ENCODE data around the gene SNRPB. TPM values are rescaled to one million over a fixed set of nuclear protein-coding genes. Genes with fewer than 3 reads are reported as not detected.
"Not testable (repeated sequence)": the region's sequence is repeated elsewhere in the genome, so short reads cannot be mapped to it uniquely, and the experiment has no call there.

Gene SNRPB
- total RNA-seq = 182 TPM

GRCh38 chr20:2470423-2471193 lies at the start of gene SNRPB:
SNRPB (minus strand) TSS chr20:2470789; CDS start chr20:2470690, 99 bp downstream.
- DNase-seq (ENCODE audit: low read depth in 2 of 3, low spot score in 2 of 3) = peak; percentile 87 to 99 (median 99)

GRCh38 chr20:2519115-2519809 lies 48.7 kb upstream of the SNRPB start:
- no peak for DNase-seq (ENCODE audit: low read depth in 2 of 3, low spot score in 2 of 3)

- DNase-seq (ENCODE audit: low read depth in 2 of 3, low spot score in 2 of 3) = no peak
These were observed 48.0 kb upstream of the SNRPB start for GRCh38 chr20:2518558-2518957.

GRCh38 chr20:2518096-2518495 lies 47.5 kb upstream of the SNRPB start:
- no peak for DNase-seq (ENCODE audit: low read depth in 2 of 3, low spot score in 2 of 3)

GRCh38 chr20:2516399-2516798 lies 45.8 kb upstream of the SNRPB start:
- no peak for DNase-seq (ENCODE audit: low read depth in 2 of 3, low spot score in 2 of 3)

- DNase-seq (ENCODE audit: low read depth in 2 of 3, low spot score in 2 of 3) = no peak
These were observed 44.6 kb upstream of the SNRPB start for GRCh38 chr20:2515203-2515602.

- no peak for DNase-seq (ENCODE audit: low read depth in 2 of 3, low spot score in 2 of 3)
These were observed 39.2 kb upstream of the SNRPB start for GRCh38 chr20:2509794-2510193.

GRCh38 chr20:2509468-2509781 lies 38.8 kb upstream of the SNRPB start:
- DNase-seq (ENCODE audit: low read depth in 2 of 3, low spot score in 2 of 3) = no peak

GRCh38 chr20:2508631-2509467 lies 38.3 kb upstream of the SNRPB start, which contains the start of gene ZNF343:
ZNF343 (minus strand) TSS chr20:2508915; CDS start chr20:2493895, 15,020 bp downstream.
- DNase-seq (ENCODE audit: low read depth in 2 of 3, low spot score in 2 of 3) = peak in 2 of 3 donors; percentile 81 to 90

- DNase-seq (ENCODE audit: low read depth in 2 of 3, low spot score in 2 of 3) = no peak
These were observed 37.5 kb upstream of the SNRPB start for GRCh38 chr20:2507875-2508630.

- DNase-seq (ENCODE audit: low read depth in 2 of 3, low spot score in 2 of 3) = peak in 1 of 3 donors; percentile 5
These were observed 36.9 kb upstream of the SNRPB start for GRCh38 chr20:2507464-2507863.

- not testable (repeated sequence) for DNase-seq (ENCODE audit: low read depth in 2 of 3, low spot score in 2 of 3)
These were observed 35.8 kb upstream of the SNRPB start for GRCh38 chr20:2506426-2506825.

GRCh38 chr20:2504803-2505202 lies 34.2 kb upstream of the SNRPB start:
- DNase-seq (ENCODE audit: low read depth in 2 of 3, low spot score in 2 of 3) = not testable (repeated sequence)

- DNase-seq (ENCODE audit: low read depth in 2 of 3, low spot score in 2 of 3) = not testable (repeated sequence)
These were observed 32.3 kb upstream of the SNRPB start for GRCh38 chr20:2502808-2503384.

- no peak for DNase-seq (ENCODE audit: low read depth in 2 of 3, low spot score in 2 of 3)
These were observed 15.1 kb upstream of the SNRPB start for GRCh38 chr20:2485661-2486060.

GRCh38 chr20:2485080-2485479 lies 14.5 kb upstream of the SNRPB start:
- no peak for DNase-seq (ENCODE audit: low read depth in 2 of 3, low spot score in 2 of 3)

GRCh38 chr20:2483504-2483903 lies 12.9 kb upstream of the SNRPB start:
- no peak for DNase-seq (ENCODE audit: low read depth in 2 of 3, low spot score in 2 of 3)

GRCh38 chr20:2480381-2480780 lies 9.8 kb upstream of the SNRPB start:
- no peak for DNase-seq (ENCODE audit: low read depth in 2 of 3, low spot score in 2 of 3)

- no peak for DNase-seq (ENCODE audit: low read depth in 2 of 3, low spot score in 2 of 3)
These were observed 6.4 kb upstream of the SNRPB start for GRCh38 chr20:2476742-2477615.
